B cell (primary cell): ENCODE results near the gene GRN. TPM values are rescaled to one million over a fixed set of nuclear protein-coding genes. Genes with fewer than 3 reads are reported as not detected.
A peak's percentile ranks its signal among the peaks of the same experiment; 100 is the strongest.

Experiments used
- ATAC-seq: fragments of 200-7000 bp; cut with Tn5 transposase; one replicate; pipeline ENCODE4 v1.10.0; 2021; ENCODE audit warnings: low read depth, mild to moderate bottlenecking, moderate number of reproducible peaks, moderate library complexity
- CTCF ChIA-PET: fragments of 350-600 bp; sonication (Branson Sonifier 250); formaldehyde crosslinking; loops from one replicate; lab custom pipeline; 2021; ENCODE audit warnings: antibody characterized with exemption, inconsistent platforms; lab: Charles Lee
- POLR2A ChIA-PET: fragments of 350-600 bp; sonication (Branson Sonifier 250); formaldehyde crosslinking; loops from one replicate; lab custom pipeline; 2021; ENCODE audit warnings: antibody characterized with exemption; lab: Charles Lee
- DNase-seq: peaks from one replicate; pipeline ENCODE4 v3.0.0; 2013
- H2AFZ ChIP-seq: 2 replicates; pipeline ENCODE4 v1.6.1; 2012; ENCODE audit warnings: mild to moderate bottlenecking, low read depth, low read length; ENCODE audit not compliant: insufficient read depth, poor library complexity, severe bottlenecking
- H3K27ac ChIP-seq, 2 donors: 1 replicate in 1 of 2; 2 replicates in 1 of 2; pipeline ENCODE4 v1.5.1; 2012 to 2013; ENCODE audit warnings: low read length in 2 of 2, mild to moderate bottlenecking in 2 of 2, moderate library complexity in 1 of 2
- H3K27me3 ChIP-seq, 4 experiments: fragments of 200-600 bp in 1 of 4; sonication (generic) in 1 of 4; replicated peaks in 1 of 4; 1 replicate in 2 of 4; 2 replicates in 2 of 4; pipeline versions ENCODE4 v1.6.1 to v1.7.0; 2013 to 2016; ENCODE audit warnings: low read length in 3 of 4, mild to moderate bottlenecking in 2 of 4, mixed read lengths in 1 of 4, moderate library complexity in 1 of 4; ENCODE audit not compliant: insufficient read depth in 4 of 4, control insufficient read depth in 3 of 4; ENCODE audit errors: control extremely low read depth in 1 of 4
- H3K36me3 ChIP-seq, 2 experiments: replicated peaks in 1 of 2; 1 replicate in 1 of 2; 2 replicates in 1 of 2; pipeline versions ENCODE4 v1.6.1 to v1.7.1; 2013; ENCODE audit warnings: low read length in 1 of 2; ENCODE audit not compliant: insufficient read depth in 2 of 2, control insufficient read depth in 1 of 2; ENCODE audit errors: control extremely low read depth in 1 of 2, extremely low read depth in 1 of 2
- H3K4me1 ChIP-seq, 2 donors: fragments of 200-600 bp in 1 of 2; sonication (generic) in 1 of 2; 1 replicate in 1 of 2; 2 replicates in 1 of 2; pipeline versions ENCODE4 v1.5.1 to v1.6.1; 2013 to 2017; ENCODE audit warnings: low read length in 2 of 2; ENCODE audit not compliant: control insufficient read depth in 2 of 2, insufficient read depth in 2 of 2
- H3K4me2 ChIP-seq: replicated peaks from 2 replicates; pipeline ENCODE3; 2012; ENCODE audit warnings: mild to moderate bottlenecking, low read depth, low read length; ENCODE audit not compliant: poor library complexity, severe bottlenecking
- H3K4me3 ChIP-seq, 5 experiments: fragments of 200-600 bp in 1 of 5; sonication (generic) in 1 of 5; 1 replicate in 3 of 5; 2 replicates in 2 of 5; pipeline versions ENCODE4 v1.5.1 to v1.7.0; 2011 to 2016; ENCODE audit warnings: low read length in 4 of 5, mild to moderate bottlenecking in 4 of 5, low read depth in 2 of 5, control low read depth in 1 of 5, moderate library complexity in 1 of 5; ENCODE audit not compliant: insufficient read depth in 1 of 5; ENCODE audit errors: control extremely low read depth in 1 of 5, extremely low read depth in 1 of 5
- H3K79me2 ChIP-seq: fragments of 200-600 bp; sonication (generic); one replicate; pipeline ENCODE4 v1.6.0; 2016; ENCODE audit warnings: low read length; ENCODE audit not compliant: control insufficient read depth, insufficient read depth
- H3K9ac ChIP-seq: fragments of 200-600 bp; sonication (generic); 2 replicates; pipeline ENCODE4 v1.6.1; 2017; ENCODE audit warnings: mild to moderate bottlenecking, low read length, moderate library complexity
- H3K9me3 ChIP-seq, 3 donors: one replicate each; pipeline versions ENCODE4 v1.6.1 to v1.7.1; 2013; ENCODE audit warnings: low read length in 2 of 3; ENCODE audit not compliant: control insufficient read depth in 2 of 3, insufficient read depth in 1 of 3; ENCODE audit errors: control extremely low read depth in 1 of 3
- H4K20me1 ChIP-seq: 2 replicates; pipeline ENCODE4 v1.6.0; 2012; ENCODE audit warnings: mild to moderate bottlenecking, low read length; ENCODE audit not compliant: insufficient read depth, control insufficient read depth, poor library complexity, severe bottlenecking
- H3K27ac Mint-ChIP-seq: one replicate; pipeline ENCODE4 v1.8.0; 2021; ENCODE audit warnings: mixed read lengths
- H3K27me3 Mint-ChIP-seq: one replicate; pipeline ENCODE4 v1.8.0; 2021; ENCODE audit warnings: mixed read lengths
- H3K4me1 Mint-ChIP-seq: one replicate; pipeline ENCODE4 v1.8.0; 2021; ENCODE audit warnings: mixed read lengths
- H3K4me3 Mint-ChIP-seq: one replicate; pipeline ENCODE4 v1.8.0; 2021; ENCODE audit warnings: mixed read lengths
- H3K9me3 Mint-ChIP-seq: one replicate; pipeline ENCODE4 v1.8.0; 2022; ENCODE audit warnings: mixed read lengths; ENCODE audit not compliant: insufficient read depth
- EZH2 ChIP-seq: IDR thresholded peaks from 2 replicates; pipeline ENCODE4 v1.6.1; 2012; ENCODE audit warnings: borderline replicate concordance, low read depth, mild to moderate bottlenecking, moderate library complexity, low read length; ENCODE audit not compliant: insufficient read depth, poor library complexity, severe bottlenecking
- WGBS: methylation state at CpG from one replicate; pipeline ENCODE4 v1.1.5; 2013; ENCODE audit warnings: missing lambda C conversion rate; ENCODE audit not compliant: insufficient coverage; 5-methylcytosine and 5-hydroxymethylcytosine counted together
- intact Hi-C: fragments of 100-400 bp; cut with micrococcal nuclease; formaldehyde crosslinking; loops from one replicate; pipeline ENCODE4 v1.10.0; 2022
- polyA plus RNA-seq: library from polyadenylated mRNA; depleted of rRNA; stranded (reverse); fragments of >200 nt; gene quantifications from 2 replicates; pipeline ENCODE4 v1.2.3, GENCODE V29; 2012
- total RNA-seq, 2 donors: library from RNA; stranded (reverse); fragments of 120-200 nt in 1 of 2; gene quantifications; 1 replicate in 1 of 2; 2 replicates in 1 of 2; pipeline versions ENCODE4 v1.2.3 to v1.2.4, GENCODE V29; 2013 to 2022
- TF ChIP-seq, protein P1 (sequence below): fragments of 200-600 bp; IDR thresholded peaks from one replicate; pipeline ENCODE4 v1.8.0; 2022; ENCODE audit warnings: antibody characterized with exemption, mild to moderate bottlenecking

GRN gene
- total and polyA plus RNA-seq, 2 donors (not counting 1 experiment from before 2014, with no cell fraction given): 187 to 226 TPM

DNA sequence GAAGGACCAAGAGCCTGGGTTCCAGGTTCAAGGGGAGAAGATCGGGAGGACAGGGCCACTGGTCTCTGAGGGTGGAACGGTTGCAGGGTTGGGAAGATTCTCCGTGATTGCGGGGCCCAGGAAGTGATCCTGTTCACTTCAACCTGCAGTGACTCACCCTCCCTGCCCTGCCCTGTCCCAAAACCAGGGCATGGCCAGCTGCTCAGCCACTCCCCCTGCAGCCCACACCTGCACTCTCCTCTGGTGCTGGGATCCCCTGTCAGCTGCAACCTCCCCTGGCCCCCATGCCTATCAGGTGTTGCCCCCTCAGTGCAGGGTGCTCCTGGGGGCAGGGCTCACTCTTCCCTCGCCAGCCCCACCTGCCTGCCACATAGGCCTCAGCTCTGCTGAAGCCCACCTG lies 35.6 kb upstream of the GRN start:
- ChIA-PET CTCF (interaction anchor here (0.9 to 1.1 kb wide), 2 partner anchors 22 to 93 kb away, joined by 3 read pairs; no protein-coding TSS in a partner anchor), POLR2A (interaction anchor here (0.6 kb wide), 1 partner anchor 20 kb away, joined by 5 read pairs; no protein-coding TSS in a partner anchor)
- Histone ChIP-seq H3K4me1 (peaks cover 21 to 23% of the 10 kb centered on the region in 2 donors), H3K27ac (no peak overlapping the region), H2AFZ (no peak overlapping the region), H3K79me2 (no peaks in the 10 kb centered on the region), H4K20me1 (no peaks in the 10 kb centered on the region), H3K4me2 (peak overlapping the region; percentile 78), H3K4me3 (no peak overlapping the region), H3K9ac (no peak overlapping the region), H3K9me3 (peaks cover 0 to 16% (median 0%) of the 10 kb centered on the region in 3 donors), H3K27me3 (peaks cover 0 to 57% (median 21%) of the 10 kb centered on the region in 4 experiments), H3K36me3 (no peaks in the 10 kb centered on the region)
- ATAC-seq: no peak
- TF ChIP-seq EZH2: no peak
- Mint-ChIP-seq H3K9me3 (no peaks in the 10 kb centered on the region), H3K27me3 (peaks cover 48% of the 10 kb centered on the region), H3K27ac (no peak overlapping the region), H3K4me3 (peak overlapping the region; percentile 44), H3K4me1 (peaks cover 19% of the 10 kb centered on the region)
- 81% methylated on average over 3 of the region's 5 CpGs for WGBS
- intact Hi-C loops: no loop called here
- DNase-seq: no peak

DNA sequence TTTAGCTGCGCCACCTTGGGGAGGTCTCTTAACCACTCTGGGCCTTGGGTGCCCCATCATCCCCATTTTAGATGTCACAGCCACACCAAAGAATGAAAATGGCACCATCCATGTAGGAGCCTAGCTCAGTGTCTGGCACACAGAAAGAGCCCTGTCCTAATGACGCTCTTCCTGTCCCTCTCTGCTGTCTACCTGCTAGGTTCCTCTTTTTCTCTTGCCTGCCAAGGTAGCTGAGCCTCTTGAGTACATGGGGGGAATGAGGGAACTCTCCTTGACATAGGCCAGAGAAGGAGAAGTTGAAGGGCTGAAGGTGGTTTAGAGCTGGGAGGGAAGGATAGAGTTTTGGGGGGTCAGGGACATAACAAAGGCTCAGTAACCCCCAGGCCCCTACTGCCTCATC lies 34.9 kb upstream of the GRN start:
- Mint-ChIP-seq H3K4me3 (peak overlapping the region; percentile 44), H3K4me1 (peaks cover 19% of the 10 kb centered on the region), H3K9me3 (no peaks in the 10 kb centered on the region), H3K27ac (peak overlapping the region; percentile 20), H3K27me3 (peaks cover 41% of the 10 kb centered on the region)
- Histone ChIP-seq H3K4me2 (no peak overlapping the region), H2AFZ (no peak overlapping the region), H3K9ac (no peak overlapping the region), H3K27ac (no peak overlapping the region), H3K36me3 (no peaks in the 10 kb centered on the region), H3K4me1 (peaks cover 27 to 29% of the 10 kb centered on the region in 2 donors), H3K79me2 (no peaks in the 10 kb centered on the region), H3K9me3 (peaks cover 0 to 19% (median 0%) of the 10 kb centered on the region in 3 donors), H3K4me3 (no peak overlapping the region), H3K27me3 (peaks cover 0 to 62% (median 23%) of the 10 kb centered on the region in 4 experiments), H4K20me1 (no peaks in the 10 kb centered on the region)
- WGBS: 94% methylated on average over 1 of the region's 2 CpGs
- CTCF ChIA-PET: interaction anchor here (0.9 to 1.1 kb wide), 2 partner anchors 21 to 94 kb away, joined by 3 read pairs; no protein-coding TSS in a partner anchor
- ATAC-seq (no peak), DNase-seq (peak; percentile 28)
- intact Hi-C loops: no loop called here
- no peak for TF ChIP-seq EZH2
- TF ChIP-seq, protein P1, sequence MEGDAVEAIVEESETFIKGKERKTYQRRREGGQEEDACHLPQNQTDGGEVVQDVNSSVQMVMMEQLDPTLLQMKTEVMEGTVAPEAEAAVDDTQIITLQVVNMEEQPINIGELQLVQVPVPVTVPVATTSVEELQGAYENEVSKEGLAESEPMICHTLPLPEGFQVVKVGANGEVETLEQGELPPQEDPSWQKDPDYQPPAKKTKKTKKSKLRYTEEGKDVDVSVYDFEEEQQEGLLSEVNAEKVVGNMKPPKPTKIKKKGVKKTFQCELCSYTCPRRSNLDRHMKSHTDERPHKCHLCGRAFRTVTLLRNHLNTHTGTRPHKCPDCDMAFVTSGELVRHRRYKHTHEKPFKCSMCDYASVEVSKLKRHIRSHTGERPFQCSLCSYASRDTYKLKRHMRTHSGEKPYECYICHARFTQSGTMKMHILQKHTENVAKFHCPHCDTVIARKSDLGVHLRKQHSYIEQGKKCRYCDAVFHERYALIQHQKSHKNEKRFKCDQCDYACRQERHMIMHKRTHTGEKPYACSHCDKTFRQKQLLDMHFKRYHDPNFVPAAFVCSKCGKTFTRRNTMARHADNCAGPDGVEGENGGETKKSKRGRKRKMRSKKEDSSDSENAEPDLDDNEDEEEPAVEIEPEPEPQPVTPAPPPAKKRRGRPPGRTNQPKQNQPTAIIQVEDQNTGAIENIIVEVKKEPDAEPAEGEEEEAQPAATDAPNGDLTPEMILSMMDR: no peak
- POLR2A ChIA-PET: no interaction called here
